ENCODE results near the gene BCKDK. TPM values are rescaled to one million over a fixed set of nuclear protein-coding genes. Genes with fewer than 3 reads are reported as not detected.

The BCKDK gene
- total and polyA plus RNA-seq, 2 of the 13 experiments (the other 11 are each of a cell fraction or from before 2014, with no cell fraction given): 24.9 to 42.6 TPM

DNA sequence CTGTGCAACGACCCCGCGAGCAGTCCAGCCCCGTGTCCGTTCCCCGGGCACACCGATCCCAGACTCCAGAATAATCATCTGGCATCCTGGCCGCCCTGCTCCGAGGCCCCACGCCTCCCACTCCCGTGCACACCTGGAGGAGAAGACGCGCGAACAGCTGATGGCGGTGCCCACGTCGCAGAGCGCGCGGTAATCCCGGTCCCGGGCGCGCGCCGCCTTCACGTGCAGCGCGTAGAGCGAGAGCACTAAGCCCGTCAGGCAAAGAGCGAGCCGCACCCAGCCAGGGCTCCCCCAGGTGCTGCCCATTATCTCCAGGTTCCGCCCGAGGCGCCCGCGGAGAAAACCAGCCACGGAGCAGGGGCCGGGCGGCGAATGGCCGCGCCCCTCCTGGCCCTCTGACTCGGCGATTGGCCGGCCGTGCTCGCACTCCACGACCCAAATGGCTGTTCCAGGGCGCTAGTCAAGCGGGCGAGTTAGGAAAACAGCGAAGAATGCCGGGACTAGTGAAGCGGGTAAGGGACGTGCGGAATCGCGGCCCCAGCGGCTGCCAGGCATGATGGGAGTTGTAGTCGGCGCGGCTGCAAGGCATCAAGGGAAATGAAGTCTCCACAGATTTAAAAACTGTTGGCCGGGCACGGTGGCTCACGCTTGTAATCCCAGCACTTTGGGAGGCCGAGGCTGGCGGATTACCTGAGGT lies 13.6 kb upstream of the BCKDK start, which contains the start of gene VKORC1 (continued):
- TF ChIP-seq, protein P1, sequence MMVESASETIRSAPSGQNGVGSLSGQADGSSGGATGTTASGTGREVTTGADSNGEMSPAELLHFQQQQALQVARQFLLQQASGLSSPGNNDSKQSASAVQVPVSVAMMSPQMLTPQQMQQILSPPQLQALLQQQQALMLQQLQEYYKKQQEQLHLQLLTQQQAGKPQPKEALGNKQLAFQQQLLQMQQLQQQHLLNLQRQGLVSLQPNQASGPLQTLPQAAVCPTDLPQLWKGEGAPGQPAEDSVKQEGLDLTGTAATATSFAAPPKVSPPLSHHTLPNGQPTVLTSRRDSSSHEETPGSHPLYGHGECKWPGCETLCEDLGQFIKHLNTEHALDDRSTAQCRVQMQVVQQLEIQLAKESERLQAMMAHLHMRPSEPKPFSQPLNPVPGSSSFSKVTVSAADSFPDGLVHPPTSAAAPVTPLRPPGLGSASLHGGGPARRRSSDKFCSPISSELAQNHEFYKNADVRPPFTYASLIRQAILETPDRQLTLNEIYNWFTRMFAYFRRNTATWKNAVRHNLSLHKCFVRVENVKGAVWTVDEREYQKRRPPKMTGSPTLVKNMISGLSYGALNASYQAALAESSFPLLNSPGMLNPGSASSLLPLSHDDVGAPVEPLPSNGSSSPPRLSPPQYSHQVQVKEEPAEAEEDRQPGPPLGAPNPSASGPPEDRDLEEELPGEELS (CRISPR knock-in tag; IDR thresholded peaks at IDR 0.05): peak; percentile 72
- TF ChIP-seq ZNF747 (CRISPR knock-in tag; IDR thresholded peaks at IDR 0.05; ENCODE audit: borderline replicate concordance): peak; percentile 99
- TF ChIP-seq ZBTB8A (CRISPR knock-in tag; IDR thresholded peaks at IDR 0.05; ENCODE audit: borderline replicate concordance, low read depth): no peak
- TF ChIP-seq ARHGAP35 (CRISPR knock-in tag; IDR thresholded peaks at IDR 0.05; ENCODE audit: borderline replicate concordance): peak; percentile 96
- TF ChIP-seq, protein P2, sequence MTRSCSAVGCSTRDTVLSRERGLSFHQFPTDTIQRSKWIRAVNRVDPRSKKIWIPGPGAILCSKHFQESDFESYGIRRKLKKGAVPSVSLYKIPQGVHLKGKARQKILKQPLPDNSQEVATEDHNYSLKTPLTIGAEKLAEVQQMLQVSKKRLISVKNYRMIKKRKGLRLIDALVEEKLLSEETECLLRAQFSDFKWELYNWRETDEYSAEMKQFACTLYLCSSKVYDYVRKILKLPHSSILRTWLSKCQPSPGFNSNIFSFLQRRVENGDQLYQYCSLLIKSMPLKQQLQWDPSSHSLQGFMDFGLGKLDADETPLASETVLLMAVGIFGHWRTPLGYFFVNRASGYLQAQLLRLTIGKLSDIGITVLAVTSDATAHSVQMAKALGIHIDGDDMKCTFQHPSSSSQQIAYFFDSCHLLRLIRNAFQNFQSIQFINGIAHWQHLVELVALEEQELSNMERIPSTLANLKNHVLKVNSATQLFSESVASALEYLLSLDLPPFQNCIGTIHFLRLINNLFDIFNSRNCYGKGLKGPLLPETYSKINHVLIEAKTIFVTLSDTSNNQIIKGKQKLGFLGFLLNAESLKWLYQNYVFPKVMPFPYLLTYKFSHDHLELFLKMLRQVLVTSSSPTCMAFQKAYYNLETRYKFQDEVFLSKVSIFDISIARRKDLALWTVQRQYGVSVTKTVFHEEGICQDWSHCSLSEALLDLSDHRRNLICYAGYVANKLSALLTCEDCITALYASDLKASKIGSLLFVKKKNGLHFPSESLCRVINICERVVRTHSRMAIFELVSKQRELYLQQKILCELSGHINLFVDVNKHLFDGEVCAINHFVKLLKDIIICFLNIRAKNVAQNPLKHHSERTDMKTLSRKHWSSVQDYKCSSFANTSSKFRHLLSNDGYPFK (CRISPR knock-in tag; IDR thresholded peaks at IDR 0.05; ENCODE audit: borderline replicate concordance): peak; percentile 82; the same call in 1 of the 2 replicates
- no peak for TF ChIP-seq RBAK (CRISPR knock-in tag; IDR thresholded peaks at IDR 0.05)
- no peak for TF ChIP-seq KLF13 (CRISPR knock-in tag; IDR thresholded peaks at IDR 0.05)
- TF ChIP-seq, protein P3, sequence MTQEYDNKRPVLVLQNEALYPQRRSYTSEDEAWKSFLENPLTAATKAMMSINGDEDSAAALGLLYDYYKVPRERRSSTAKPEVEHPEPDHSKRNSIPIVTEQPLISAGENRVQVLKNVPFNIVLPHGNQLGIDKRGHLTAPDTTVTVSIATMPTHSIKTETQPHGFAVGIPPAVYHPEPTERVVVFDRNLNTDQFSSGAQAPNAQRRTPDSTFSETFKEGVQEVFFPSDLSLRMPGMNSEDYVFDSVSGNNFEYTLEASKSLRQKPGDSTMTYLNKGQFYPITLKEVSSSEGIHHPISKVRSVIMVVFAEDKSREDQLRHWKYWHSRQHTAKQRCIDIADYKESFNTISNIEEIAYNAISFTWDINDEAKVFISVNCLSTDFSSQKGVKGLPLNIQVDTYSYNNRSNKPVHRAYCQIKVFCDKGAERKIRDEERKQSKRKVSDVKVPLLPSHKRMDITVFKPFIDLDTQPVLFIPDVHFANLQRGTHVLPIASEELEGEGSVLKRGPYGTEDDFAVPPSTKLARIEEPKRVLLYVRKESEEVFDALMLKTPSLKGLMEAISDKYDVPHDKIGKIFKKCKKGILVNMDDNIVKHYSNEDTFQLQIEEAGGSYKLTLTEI (CRISPR knock-in tag; conservative IDR thresholded peaks at IDR 0.05): no peak
- 0 out of 2 replicates have a peak, but pooled peaks have one; percentile 53 for TF ChIP-seq MIER2 (CRISPR knock-in tag; IDR thresholded peaks at IDR 0.05)
- peak; percentile 30; the same call in 1 of the 2 replicates for TF ChIP-seq ONECUT2 (CRISPR knock-in tag; IDR thresholded peaks at IDR 0.05)
- TF ChIP-seq, protein P4, sequence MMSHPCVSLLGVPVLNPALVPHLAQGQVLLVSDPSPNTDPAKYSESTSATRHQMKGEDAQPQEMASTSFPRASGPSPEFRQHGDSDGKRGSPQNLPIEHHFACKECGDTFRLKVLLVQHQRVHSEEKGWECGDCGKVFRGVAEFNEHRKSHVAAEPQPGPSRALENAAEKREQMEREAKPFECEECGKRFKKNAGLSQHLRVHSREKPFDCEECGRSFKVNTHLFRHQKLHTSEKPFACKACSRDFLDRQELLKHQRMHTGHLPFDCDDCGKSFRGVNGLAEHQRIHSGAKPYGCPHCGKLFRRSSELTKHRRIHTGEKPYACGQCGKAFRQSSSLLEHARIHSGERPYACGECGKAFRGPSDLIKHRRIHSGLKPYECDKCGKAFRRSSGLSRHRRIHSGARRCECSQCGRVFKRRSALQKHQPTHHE (CRISPR knock-in tag; IDR thresholded peaks at IDR 0.05; ENCODE audit: borderline replicate concordance): peak; percentile 96
- TF ChIP-seq SIN3A (IDR thresholded peaks at IDR 0.05; ENCODE audit: borderline replicate concordance, low read depth, low read length): no peak
- no peak for TF ChIP-seq TCF7 (IDR thresholded peaks at IDR 0.05; ENCODE audit: low read depth)
- TF ChIP-seq ZNF772 (CRISPR knock-in tag; IDR thresholded peaks at IDR 0.05): peak; percentile 99
- TF ChIP-seq, protein P5, sequence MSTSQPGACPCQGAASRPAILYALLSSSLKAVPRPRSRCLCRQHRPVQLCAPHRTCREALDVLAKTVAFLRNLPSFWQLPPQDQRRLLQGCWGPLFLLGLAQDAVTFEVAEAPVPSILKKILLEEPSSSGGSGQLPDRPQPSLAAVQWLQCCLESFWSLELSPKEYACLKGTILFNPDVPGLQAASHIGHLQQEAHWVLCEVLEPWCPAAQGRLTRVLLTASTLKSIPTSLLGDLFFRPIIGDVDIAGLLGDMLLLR (CRISPR knock-in tag; IDR thresholded peaks at IDR 0.05): peak; percentile 77
- no peak for TF ChIP-seq ZC3H4 (CRISPR knock-in tag; IDR thresholded peaks at IDR 0.05; ENCODE audit: borderline replicate concordance)
- no peak for TF ChIP-seq CCAR2 (optimal IDR thresholded peaks at IDR 0.05; ENCODE audit: low read depth, low read length)
- no peak for TF ChIP-seq ZNF496 (CRISPR knock-in tag; IDR thresholded peaks at IDR 0.05; ENCODE audit: insufficient replicate concordance)
- no peak for TF ChIP-seq MAZ (IDR thresholded peaks at IDR 0.05; ENCODE audit: borderline replicate concordance, low read depth, low read length)
- peak; percentile 91 for TF ChIP-seq MAZ (CRISPR knock-in tag; IDR thresholded peaks at IDR 0.05; ENCODE audit: low read depth)
- TF ChIP-seq ATRX (CRISPR knock-in tag; IDR thresholded peaks at IDR 0.05; ENCODE audit: borderline replicate concordance): no peak
